ENCODE measurements around the gene KRTAP9-7.

GRCh38 chr17:41263212-41263611 lies 12.3 kb upstream of the KRTAP9-7 start:
- TF ChIP-seq CTCF (conservative IDR thresholded peaks at IDR 0.05) (no peak), EZH2 (IDR thresholded peaks at IDR 0.05; ENCODE audit: low read depth) (no peak)

Measured in PC-9 (cell line).